ENCODE results near the gene LYZL6. TPM values are rescaled to one million over a fixed set of nuclear protein-coding genes. Genes with fewer than 3 reads are reported as not detected.
A peak's percentile ranks its signal among the peaks of the same experiment; 100 is the strongest.

Gene LYZL6
- total RNA-seq, 2 experiments from 2014 or later: not detected

GRCh38 chr17:35894206-35894605 lies 49.3 kb downstream of the LYZL6 start:
- Histone ChIP-seq H3K36me3 (ENCODE audit: insufficient read depth, low read length) (no peaks in the 10 kb centered on the region), H3K27me3 (ENCODE audit: control insufficient read depth in 1 of 2, insufficient read depth in 2 of 2, low read length in 2 of 2) (no peaks in the 10 kb centered on the region), H3K4me3 (ENCODE audit: low read length) (no peak overlapping the region), H3K9me3 (ENCODE audit: control insufficient read depth in 1 of 2, insufficient read depth in 1 of 2, low read length in 2 of 2) (no peaks in the 10 kb centered on the region), H3K27ac (ENCODE audit: low read depth in 1 of 2, low read length in 2 of 2) (no peak overlapping the region), H3K4me1 (ENCODE audit: insufficient read depth, low read length) (peaks cover 84% of the 10 kb centered on the region)
- Mint-ChIP-seq H3K4me1 (ENCODE audit: low read depth) (peaks cover 29% of the 10 kb centered on the region), H3K9me3 (no peaks in the 10 kb centered on the region), H3K4me3 (no peak overlapping the region), H3K27me3 (peaks cover 5% of the 10 kb centered on the region), H3K36me3 (ENCODE audit: low read depth) (no peaks in the 10 kb centered on the region), H3K27ac (no peak overlapping the region)
- ChIA-PET POLR2A (no interaction called here), CTCF (no interaction called here)
- ATAC-seq (ENCODE audit: poor library complexity): no peak
- no peak for TF ChIP-seq CTCF (IDR thresholded peaks at IDR 0.05)
- intact Hi-C loops (cut with DNase I, micrococcal nuclease): no loop called here
- no peak for DNase-seq

GRCh38 chr17:35893751-35894150 lies 49.8 kb downstream of the LYZL6 start:
- Histone ChIP-seq H3K9me3 (ENCODE audit: control insufficient read depth in 1 of 2, insufficient read depth in 1 of 2, low read length in 2 of 2) (no peaks in the 10 kb centered on the region), H3K4me3 (ENCODE audit: low read length) (no peak overlapping the region), H3K36me3 (ENCODE audit: insufficient read depth, low read length) (no peaks in the 10 kb centered on the region), H3K27me3 (ENCODE audit: control insufficient read depth in 1 of 2, insufficient read depth in 2 of 2, low read length in 2 of 2) (no peaks in the 10 kb centered on the region), H3K27ac (ENCODE audit: low read depth in 1 of 2, low read length in 2 of 2) (no peak overlapping the region), H3K4me1 (ENCODE audit: insufficient read depth, low read length) (peaks cover 84% of the 10 kb centered on the region)
- intact Hi-C loops (cut with DNase I, micrococcal nuclease): no loop called here
- Mint-ChIP-seq H3K27me3 (peaks cover 5% of the 10 kb centered on the region), H3K27ac (no peak overlapping the region), H3K4me3 (no peak overlapping the region), H3K36me3 (ENCODE audit: low read depth) (no peaks in the 10 kb centered on the region), H3K4me1 (ENCODE audit: low read depth) (peaks cover 29% of the 10 kb centered on the region), H3K9me3 (no peaks in the 10 kb centered on the region)
- TF ChIP-seq CTCF (IDR thresholded peaks at IDR 0.05): no peak
- ChIA-PET POLR2A (no interaction called here), CTCF (no interaction called here)
- DNase-seq: no peak
- ATAC-seq (ENCODE audit: poor library complexity): no peak

- Histone ChIP-seq H3K27ac (ENCODE audit: low read depth in 1 of 2, low read length in 2 of 2) (peak overlapping the region in 1 of 2 donors; percentile 55), H3K9me3 (ENCODE audit: control insufficient read depth in 1 of 2, insufficient read depth in 1 of 2, low read length in 2 of 2) (no peaks in the 10 kb centered on the region), H3K36me3 (ENCODE audit: insufficient read depth, low read length) (no peaks in the 10 kb centered on the region), H3K27me3 (ENCODE audit: control insufficient read depth in 1 of 2, insufficient read depth in 2 of 2, low read length in 2 of 2) (no peaks in the 10 kb centered on the region), H3K4me1 (ENCODE audit: insufficient read depth, low read length) (peaks cover 80% of the 10 kb centered on the region), H3K4me3 (ENCODE audit: low read length) (no peak overlapping the region)
- no peak for ATAC-seq (ENCODE audit: poor library complexity)
- H3K9me3 Mint-ChIP-seq: no peaks in the 10 kb centered on the region
- TF ChIP-seq CTCF (IDR thresholded peaks at IDR 0.05): no peak
- H3K27me3 Mint-ChIP-seq: no peaks in the 10 kb centered on the region
- POLR2A ChIA-PET: interaction anchor here (0.5 kb wide), 1 partner anchor 26 kb away, joined by 3 read pairs; no protein-coding TSS in a partner anchor
- peak in 6 of 14 experiments; percentile 29 to 77 (median 56) for DNase-seq
- H3K4me1 Mint-ChIP-seq (ENCODE audit: low read depth): peaks cover 21% of the 10 kb centered on the region
- H3K27ac Mint-ChIP-seq: peak overlapping the region; percentile 2
- H3K36me3 Mint-ChIP-seq (ENCODE audit: low read depth): no peaks in the 10 kb centered on the region
- CTCF ChIA-PET: no interaction called here
- H3K4me3 Mint-ChIP-seq: no peak overlapping the region
- intact Hi-C loops (cut with DNase I, micrococcal nuclease): no loop called here
Observed at GRCh38 chr17:35892091-35893035, 51.1 kb downstream of the LYZL6 start.
